ENCODE results near the gene SCGB2B2.

Gene SCGB2B2

DNA sequence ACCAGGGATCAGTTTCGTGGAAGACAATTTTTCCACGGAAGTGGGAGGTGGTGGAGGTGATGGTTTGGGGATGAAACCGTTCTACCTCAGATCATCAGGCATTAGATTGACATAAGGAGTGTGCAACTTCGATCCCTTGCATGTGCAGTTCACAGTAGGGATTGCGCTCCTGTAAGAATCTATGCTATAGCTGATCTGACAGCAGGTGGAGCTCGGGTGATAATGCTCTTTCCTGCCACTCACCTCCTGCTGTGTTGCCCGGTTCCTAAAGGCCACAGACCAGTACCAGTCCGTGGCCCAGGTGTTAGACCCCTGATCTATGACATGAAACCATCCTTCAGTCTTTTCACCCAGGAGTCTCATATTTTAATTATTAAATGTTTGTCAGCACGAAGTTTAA is 4.5 kb upstream of the SCGB2B2 start:
- no peak for DNase-seq (ENCODE audit: low read depth, low spot score)
- no peak overlapping the region for H3K4me3 ChIP-seq (ENCODE audit: low read depth, low read length)
- TF ChIP-seq, protein P1, sequence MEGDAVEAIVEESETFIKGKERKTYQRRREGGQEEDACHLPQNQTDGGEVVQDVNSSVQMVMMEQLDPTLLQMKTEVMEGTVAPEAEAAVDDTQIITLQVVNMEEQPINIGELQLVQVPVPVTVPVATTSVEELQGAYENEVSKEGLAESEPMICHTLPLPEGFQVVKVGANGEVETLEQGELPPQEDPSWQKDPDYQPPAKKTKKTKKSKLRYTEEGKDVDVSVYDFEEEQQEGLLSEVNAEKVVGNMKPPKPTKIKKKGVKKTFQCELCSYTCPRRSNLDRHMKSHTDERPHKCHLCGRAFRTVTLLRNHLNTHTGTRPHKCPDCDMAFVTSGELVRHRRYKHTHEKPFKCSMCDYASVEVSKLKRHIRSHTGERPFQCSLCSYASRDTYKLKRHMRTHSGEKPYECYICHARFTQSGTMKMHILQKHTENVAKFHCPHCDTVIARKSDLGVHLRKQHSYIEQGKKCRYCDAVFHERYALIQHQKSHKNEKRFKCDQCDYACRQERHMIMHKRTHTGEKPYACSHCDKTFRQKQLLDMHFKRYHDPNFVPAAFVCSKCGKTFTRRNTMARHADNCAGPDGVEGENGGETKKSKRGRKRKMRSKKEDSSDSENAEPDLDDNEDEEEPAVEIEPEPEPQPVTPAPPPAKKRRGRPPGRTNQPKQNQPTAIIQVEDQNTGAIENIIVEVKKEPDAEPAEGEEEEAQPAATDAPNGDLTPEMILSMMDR (IDR thresholded peaks at IDR 0.05; ENCODE audit: low read depth, low read length): no peak
- in situ Hi-C loops (cut with HindIII; ENCODE audit: low sequenced_read_pairs): no loop called here

DNA sequence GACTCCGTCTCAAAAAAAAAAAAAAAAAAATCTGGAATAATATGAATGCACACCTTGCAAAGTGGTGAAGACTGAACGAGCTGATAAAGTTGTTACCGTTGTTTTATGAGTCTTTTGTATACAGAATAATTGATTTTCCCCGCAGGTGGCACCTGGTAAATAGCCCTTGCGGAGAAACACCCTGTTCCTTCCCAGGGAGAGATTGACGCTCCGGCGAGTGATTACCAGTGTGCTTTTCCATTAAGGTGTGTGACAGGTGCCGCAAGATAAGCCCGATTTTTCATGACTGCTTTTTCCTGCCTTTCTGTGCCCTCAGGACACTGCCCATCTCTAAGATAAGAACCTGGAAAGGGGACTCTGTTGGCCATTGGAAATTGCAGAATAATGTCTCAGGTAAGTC is 1.5 kb upstream of the SCGB2B2 start:
- in situ Hi-C loops (cut with HindIII; ENCODE audit: low sequenced_read_pairs): no loop called here
- TF ChIP-seq, protein P1 (IDR thresholded peaks at IDR 0.05; ENCODE audit: low read depth, low read length): no peak
- no peak for DNase-seq (ENCODE audit: low read depth, low spot score)
- H3K4me3 ChIP-seq (ENCODE audit: low read depth, low read length): peak overlapping the region; percentile 70

DNA sequence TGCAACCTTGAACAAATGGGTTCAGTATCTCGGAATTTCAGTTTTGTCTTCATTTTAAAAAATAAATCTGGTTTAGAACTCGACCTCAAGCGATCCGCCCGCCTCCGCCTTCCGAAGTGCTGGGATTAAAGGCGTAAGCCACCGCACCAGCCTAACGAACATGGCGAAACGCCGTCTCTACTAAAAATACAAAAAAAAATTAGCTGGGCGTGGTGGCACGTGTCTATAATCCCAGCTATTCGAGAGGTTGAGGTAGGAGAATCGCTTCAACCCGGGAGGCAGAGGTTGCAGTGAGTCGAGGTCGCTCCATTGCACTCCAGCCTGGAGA is 1.1 kb upstream of the SCGB2B2 start:
- no peak for DNase-seq (ENCODE audit: low read depth, low spot score)
- TF ChIP-seq, protein P1 (IDR thresholded peaks at IDR 0.05; ENCODE audit: low read depth, low read length): no peak
- in situ Hi-C loops (cut with HindIII; ENCODE audit: low sequenced_read_pairs): no loop called here
- peak overlapping the region; percentile 70 for H3K4me3 ChIP-seq (ENCODE audit: low read depth, low read length)

DNA sequence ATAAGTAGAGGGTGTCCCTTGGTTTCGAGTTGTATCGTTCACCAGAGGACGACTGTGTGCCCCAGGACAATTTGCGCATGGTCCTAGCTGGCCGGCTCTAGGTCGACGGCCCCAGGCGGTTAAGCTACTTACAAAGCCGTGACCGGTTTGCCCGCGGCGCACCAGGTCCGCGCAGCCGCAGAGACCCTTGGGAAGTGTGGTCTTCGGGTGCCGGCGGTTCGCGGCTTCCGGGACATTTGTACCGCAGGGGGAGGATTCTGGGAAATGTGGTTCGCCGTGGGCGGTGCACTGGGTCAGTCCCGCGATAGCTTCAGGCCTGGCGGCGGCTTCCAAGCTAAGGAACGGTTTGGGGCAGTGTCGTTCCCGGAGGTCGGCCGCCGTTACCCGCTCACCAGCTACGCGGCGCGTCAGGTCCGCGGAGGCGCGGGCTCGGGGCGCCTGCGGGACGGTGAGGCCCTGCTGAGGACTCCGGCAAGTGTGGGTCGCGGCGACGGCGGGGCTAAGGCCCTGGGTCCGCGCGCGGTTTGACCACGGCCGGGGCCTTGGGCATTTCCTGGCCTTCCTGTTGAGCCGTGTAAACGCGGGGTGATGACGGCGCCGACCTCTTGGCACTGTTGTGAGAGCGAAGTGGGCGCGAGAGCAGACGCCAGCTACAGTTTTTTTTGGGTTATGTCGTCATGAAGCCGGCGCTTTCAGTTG is 576 bp upstream of the SCGB2B2 start, which contains the start of gene ZNF302:
Gene ZNF302, plus strand, starts transcription at position 293 of the 699 bp plus-strand sequence. CDS start 1,127 bp downstream, outside the sequence.
- peak; percentile 99 for DNase-seq (ENCODE audit: low read depth, low spot score)
- TF ChIP-seq, protein P1 (IDR thresholded peaks at IDR 0.05; ENCODE audit: low read depth, low read length): no peak
- in situ Hi-C loops (cut with HindIII; ENCODE audit: low sequenced_read_pairs): no loop called here
- peak within 1 kb of the TSS; percentile 70 for H3K4me3 ChIP-seq (ENCODE audit: low read depth, low read length)

DNA sequence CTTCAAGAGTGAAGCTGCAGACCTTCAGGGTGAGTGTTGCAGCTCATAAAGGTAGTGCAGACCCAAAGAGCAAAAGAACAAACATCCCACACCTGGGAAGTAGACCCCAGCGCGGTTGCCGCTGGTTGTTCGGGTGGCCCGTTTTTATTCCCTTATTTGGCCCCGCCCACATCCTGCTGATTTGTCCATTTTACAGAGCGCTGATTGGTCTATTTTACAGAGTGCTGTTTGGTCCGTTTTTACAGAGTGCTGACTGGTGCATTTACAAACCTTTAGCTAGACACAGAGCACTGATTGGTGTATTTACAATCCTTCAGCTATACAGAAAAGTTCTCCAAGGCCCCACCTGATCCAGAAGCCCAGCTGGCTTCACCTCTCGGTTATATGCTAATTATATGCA is 1.0 kb downstream of the SCGB2B2 start:
- in situ Hi-C loops (cut with HindIII; ENCODE audit: low sequenced_read_pairs): no loop called here
- H3K4me3 ChIP-seq (ENCODE audit: low read depth, low read length): no peak overlapping the region
- TF ChIP-seq, protein P1 (IDR thresholded peaks at IDR 0.05; ENCODE audit: low read depth, low read length): no peak
- no peak for DNase-seq (ENCODE audit: low read depth, low spot score)

DNA sequence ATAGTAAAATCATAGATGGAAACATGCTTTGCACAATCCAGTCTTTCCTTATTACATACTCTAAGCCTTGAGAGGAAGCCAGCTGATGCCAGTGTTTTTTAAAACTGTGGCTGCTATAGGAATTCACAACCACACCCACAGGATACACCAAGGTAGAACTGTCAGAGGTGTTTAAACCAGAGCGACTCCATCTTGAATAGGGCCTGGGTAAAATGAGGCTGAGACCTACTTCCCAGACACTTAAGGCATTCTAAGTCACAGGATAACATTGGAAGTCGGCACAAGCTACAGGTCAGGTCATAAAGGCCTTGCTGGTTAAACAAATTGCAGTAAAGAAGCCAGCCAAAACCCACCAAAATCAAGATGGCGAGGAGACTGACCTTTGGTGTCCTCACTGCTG is 1.7 kb downstream of the SCGB2B2 start:
- in situ Hi-C loops (cut with HindIII; ENCODE audit: low sequenced_read_pairs): no loop called here
- TF ChIP-seq, protein P1 (IDR thresholded peaks at IDR 0.05; ENCODE audit: low read depth, low read length): no peak
- DNase-seq (ENCODE audit: low read depth, low spot score): no peak
- H3K4me3 ChIP-seq (ENCODE audit: low read depth, low read length): no peak overlapping the region

Measured in astrocyte of the spinal cord (primary cell).